Astrocyte (in vitro differentiated cells and primary cell): ENCODE measurements around the gene PTPRN2. TPM values are rescaled to one million over a fixed set of nuclear protein-coding genes. Genes with fewer than 3 reads are reported as not detected.
"Not testable (repeated sequence)": the region's sequence is repeated elsewhere in the genome, so short reads cannot be mapped to it uniquely, and the experiment has no call there.

Experiments used
- DNase-seq: peaks from one replicate; pipeline ENCODE4 v3.0.0-alpha.2; 2010; ENCODE audit warnings: low read depth
- FAIRE-seq: peaks from 2 replicates; lab custom pipeline; 2011; peaks lifted over from hg19 to GRCh38; lab: Jason Lieb, UNC
- H2AFZ ChIP-seq: 2 replicates; pipeline ENCODE4 v1.6.0; 2012; ENCODE audit warnings: low read depth, low read length, inconsistent platforms
- H3K27ac ChIP-seq: 2 replicates; pipeline ENCODE4 v1.5.1; 2011; ENCODE audit warnings: low read depth, low read length, inconsistent platforms
- H3K27me3 ChIP-seq: 2 replicates; pipeline ENCODE4 v1.6.0; 2011; ENCODE audit warnings: low read length, inconsistent platforms; ENCODE audit not compliant: insufficient read depth
- H3K36me3 ChIP-seq: 2 replicates; pipeline ENCODE4 v1.5.1; 2011; ENCODE audit warnings: low read length, inconsistent platforms; ENCODE audit not compliant: insufficient read depth
- H3K4me1 ChIP-seq: 2 replicates; pipeline ENCODE4 v1.5.1; 2011; ENCODE audit warnings: low read length, inconsistent platforms; ENCODE audit not compliant: insufficient read depth
- H3K4me2 ChIP-seq: 2 replicates; pipeline ENCODE4 v1.6.0; 2012; ENCODE audit warnings: low read length, inconsistent platforms
- H3K4me3 ChIP-seq: 2 replicates; pipeline ENCODE4 v1.5.1; 2011; ENCODE audit warnings: low read depth, mild to moderate bottlenecking, low read length, inconsistent platforms; ENCODE audit not compliant: insufficient read depth
- H3K79me2 ChIP-seq: 2 replicates; pipeline ENCODE4 v1.6.0; 2012; ENCODE audit warnings: mild to moderate bottlenecking, low read length, inconsistent platforms; ENCODE audit not compliant: insufficient read depth
- H3K9ac ChIP-seq: 2 replicates; pipeline ENCODE4 v1.6.0; 2012; ENCODE audit warnings: mild to moderate bottlenecking, low read length, inconsistent platforms
- H3K9me3 ChIP-seq: 2 replicates; pipeline ENCODE4 v1.5.1; 2012; ENCODE audit warnings: low read depth, mild to moderate bottlenecking, low read length, inconsistent platforms; ENCODE audit not compliant: insufficient read depth
- H4K20me1 ChIP-seq: 2 replicates; pipeline ENCODE4 v1.6.0; 2012; ENCODE audit warnings: low read length, inconsistent platforms; ENCODE audit not compliant: insufficient read depth
- H3K27ac Mint-ChIP-seq: one replicate; pipeline ENCODE4 v1.8.0; 2021; ENCODE audit warnings: mild to moderate bottlenecking, mixed read lengths; ENCODE audit not compliant: unreplicated experiment
- H3K27me3 Mint-ChIP-seq: one replicate; pipeline ENCODE4 v1.8.0; 2021; ENCODE audit warnings: low read depth, mixed read lengths; ENCODE audit not compliant: unreplicated experiment
- H3K36me3 Mint-ChIP-seq: one replicate; pipeline ENCODE4 v1.8.0; 2021; ENCODE audit warnings: low read depth, mixed read lengths; ENCODE audit not compliant: unreplicated experiment
- H3K4me1 Mint-ChIP-seq: one replicate; pipeline ENCODE4 v1.8.0; 2021; ENCODE audit warnings: low read depth, mixed read lengths; ENCODE audit not compliant: unreplicated experiment
- H3K4me3 Mint-ChIP-seq: one replicate; pipeline ENCODE4 v1.8.0; 2021; ENCODE audit warnings: mild to moderate bottlenecking, moderate library complexity, mixed read lengths; ENCODE audit not compliant: unreplicated experiment
- H3K9me3 Mint-ChIP-seq: one replicate; pipeline ENCODE4 v1.8.0; 2021; ENCODE audit warnings: mild to moderate bottlenecking, mixed read lengths; ENCODE audit not compliant: unreplicated experiment
- EZH2 ChIP-seq: IDR thresholded peaks from 2 replicates; pipeline ENCODE4 v1.6.1; 2012; ENCODE audit warnings: mild to moderate bottlenecking, low read length, inconsistent platforms; ENCODE audit not compliant: insufficient read depth
- total RNA-seq: library from RNA; stranded (reverse); gene quantifications from 2 replicates; pipeline ENCODE4 v1.2.1, GENCODE V29; 2021
- TF ChIP-seq, protein P1 (sequence below): IDR thresholded peaks from 2 replicates; pipeline ENCODE4 v1.5.1; 2011; ENCODE audit warnings: low read depth, mild to moderate bottlenecking, inconsistent platforms, low read length, moderate library complexity; ENCODE audit not compliant: insufficient read depth

The PTPRN2 gene
- total RNA-seq, 1 donor from 2014 or later: 0.09 TPM

- Mint-ChIP-seq H3K27me3 (no peaks in the 10 kb centered on the region), H3K9me3 (peaks cover 19% of the 10 kb centered on the region), H3K36me3 (no peaks in the 10 kb centered on the region), H3K27ac (no peak overlapping the region), H3K4me3 (no peak overlapping the region), H3K4me1 (no peaks in the 10 kb centered on the region)
- DNase-seq: no peak
- Histone ChIP-seq H2AFZ (no peak overlapping the region), H3K9ac (no peak overlapping the region), H4K20me1 (no peaks in the 10 kb centered on the region), H3K36me3 (no peaks in the 10 kb centered on the region), H3K9me3 (no peaks in the 10 kb centered on the region), H3K27me3 (no peaks in the 10 kb centered on the region), H3K4me3 (no peak overlapping the region), H3K4me1 (no peaks in the 10 kb centered on the region), H3K4me2 (no peak overlapping the region), H3K79me2 (no peaks in the 10 kb centered on the region), H3K27ac (no peak overlapping the region)
- TF ChIP-seq, protein P1, sequence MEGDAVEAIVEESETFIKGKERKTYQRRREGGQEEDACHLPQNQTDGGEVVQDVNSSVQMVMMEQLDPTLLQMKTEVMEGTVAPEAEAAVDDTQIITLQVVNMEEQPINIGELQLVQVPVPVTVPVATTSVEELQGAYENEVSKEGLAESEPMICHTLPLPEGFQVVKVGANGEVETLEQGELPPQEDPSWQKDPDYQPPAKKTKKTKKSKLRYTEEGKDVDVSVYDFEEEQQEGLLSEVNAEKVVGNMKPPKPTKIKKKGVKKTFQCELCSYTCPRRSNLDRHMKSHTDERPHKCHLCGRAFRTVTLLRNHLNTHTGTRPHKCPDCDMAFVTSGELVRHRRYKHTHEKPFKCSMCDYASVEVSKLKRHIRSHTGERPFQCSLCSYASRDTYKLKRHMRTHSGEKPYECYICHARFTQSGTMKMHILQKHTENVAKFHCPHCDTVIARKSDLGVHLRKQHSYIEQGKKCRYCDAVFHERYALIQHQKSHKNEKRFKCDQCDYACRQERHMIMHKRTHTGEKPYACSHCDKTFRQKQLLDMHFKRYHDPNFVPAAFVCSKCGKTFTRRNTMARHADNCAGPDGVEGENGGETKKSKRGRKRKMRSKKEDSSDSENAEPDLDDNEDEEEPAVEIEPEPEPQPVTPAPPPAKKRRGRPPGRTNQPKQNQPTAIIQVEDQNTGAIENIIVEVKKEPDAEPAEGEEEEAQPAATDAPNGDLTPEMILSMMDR: no peak
- no peak for TF ChIP-seq EZH2
- no peak for FAIRE-seq
Observed at GRCh38 chr7:158274404-158274811, 313.2 kb downstream of the PTPRN2 start.

DNA sequence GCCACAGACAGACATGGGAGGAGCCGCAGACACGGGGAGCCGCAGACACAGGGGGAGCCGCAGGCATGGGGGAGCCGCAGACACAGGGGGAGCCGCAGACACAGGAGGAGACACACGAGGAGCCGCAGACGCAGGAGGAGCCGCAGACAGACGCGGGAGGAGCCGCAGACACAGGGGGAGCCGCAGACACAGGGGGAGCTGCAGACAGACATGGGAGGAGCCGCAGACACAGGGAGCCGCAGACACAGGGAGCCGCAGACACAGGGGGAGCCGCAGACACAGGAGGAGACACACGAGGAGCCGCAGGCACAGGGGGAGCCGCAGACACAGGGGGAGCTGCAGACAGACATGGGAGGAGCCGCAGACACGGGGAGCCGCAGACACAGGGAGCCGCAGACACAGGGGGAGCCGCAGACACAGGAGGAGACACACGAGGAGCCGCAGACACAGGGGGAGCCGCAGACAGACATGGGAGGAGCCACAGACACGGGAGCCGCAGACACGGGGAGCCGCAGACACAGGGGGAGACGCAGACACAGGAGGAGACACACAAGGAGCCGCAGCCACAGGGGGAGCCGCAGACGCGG lies 313.8 kb downstream of the PTPRN2 start:
- H3K36me3 ChIP-seq, H3K27ac Mint-ChIP-seq, H3K4me1 Mint-ChIP-seq, H3K4me3 ChIP-seq, H3K27ac ChIP-seq, DNase-seq, H3K79me2 ChIP-seq, H3K9me3 ChIP-seq, H2AFZ ChIP-seq, H4K20me1 ChIP-seq, H3K27me3 Mint-ChIP-seq, FAIRE-seq, H3K4me3 Mint-ChIP-seq, H3K4me1 ChIP-seq, H3K27me3 ChIP-seq, H3K4me2 ChIP-seq, H3K36me3 Mint-ChIP-seq, H3K9ac ChIP-seq: not testable (repeated sequence)
- peaks cover 16% of the 10 kb centered on the region for H3K9me3 Mint-ChIP-seq

GRCh38 chr7:158273138-158273651 lies 314.4 kb downstream of the PTPRN2 start:
- no peaks in the 10 kb centered on the region for H3K36me3 ChIP-seq
- H3K4me3 Mint-ChIP-seq: no peak overlapping the region
- H3K9me3 Mint-ChIP-seq: peaks cover 14% of the 10 kb centered on the region
- H3K27me3 ChIP-seq: no peaks in the 10 kb centered on the region
- FAIRE-seq: no peak
- H3K27me3 Mint-ChIP-seq: no peaks in the 10 kb centered on the region
- H3K9ac ChIP-seq: no peak overlapping the region
- H3K4me2 ChIP-seq: no peak overlapping the region
- no peaks in the 10 kb centered on the region for H3K4me1 ChIP-seq
- no peak overlapping the region for H3K4me3 ChIP-seq
- H3K9me3 ChIP-seq: no peaks in the 10 kb centered on the region
- no peak for DNase-seq
- H3K27ac Mint-ChIP-seq: no peak overlapping the region
- H3K27ac ChIP-seq: no peak overlapping the region
- TF ChIP-seq, protein P1: no peak
- no peak for TF ChIP-seq EZH2
- no peak overlapping the region for H2AFZ ChIP-seq
- no peaks in the 10 kb centered on the region for H3K36me3 Mint-ChIP-seq
- no peaks in the 10 kb centered on the region for H3K4me1 Mint-ChIP-seq
- H4K20me1 ChIP-seq: no peaks in the 10 kb centered on the region
- no peaks in the 10 kb centered on the region for H3K79me2 ChIP-seq
